Heart right ventricle (tissue), 16 donors: ENCODE results near the gene ABTB1. TPM values are rescaled to one million over a fixed set of nuclear protein-coding genes. Genes with fewer than 3 reads are reported as not detected.

Experiments
- ATAC-seq, 8 donors: fragments of 200-7000 bp; cut with Tn5 transposase; one replicate each; pipeline ENCODE4 v1.9.1; 2020; ENCODE audit warnings: mild to moderate bottlenecking in 8 of 8, moderate library complexity in 8 of 8, moderate number of reproducible peaks in 1 of 8
- DNase-seq, 2 donors: peaks; one replicate each; pipeline ENCODE4 v3.0.0-alpha.2; 2020
- H3K27ac ChIP-seq, 10 donors: fragments of 200-600 bp; sonication (generic) in 2 of 10; one replicate each; pipeline versions ENCODE4 v1.5.0 to v1.8.0; 2020 to 2022; ENCODE audit warnings: mild to moderate bottlenecking in 3 of 10
- H3K27me3 ChIP-seq, 7 donors: fragments of 200-600 bp; one replicate each; pipeline ENCODE4 v1.8.0; 2021 to 2022; ENCODE audit warnings: mild to moderate bottlenecking in 2 of 7
- H3K36me3 ChIP-seq, 9 donors: fragments of 200-600 bp; sonication (generic) in 1 of 9; one replicate each; pipeline versions ENCODE4 v1.5.0 to v1.8.0; 2020 to 2022; ENCODE audit warnings: mild to moderate bottlenecking in 2 of 9
- H3K4me1 ChIP-seq, 9 donors: fragments of 200-600 bp; sonication (generic) in 1 of 9; one replicate each; pipeline versions ENCODE4 v1.5.0 to v1.8.0; 2020 to 2022; ENCODE audit warnings: mild to moderate bottlenecking in 4 of 9
- H3K4me3 ChIP-seq, 10 donors: fragments of 200-600 bp; sonication (generic) in 2 of 10; one replicate each; pipeline versions ENCODE4 v1.5.0 to v1.8.0; 2020 to 2022; ENCODE audit warnings: mild to moderate bottlenecking in 7 of 10, moderate library complexity in 2 of 10
- H3K9me3 ChIP-seq, 11 donors: fragments of 200-600 bp in 10 of 11; sonication (generic) in 2 of 11; one replicate each; pipeline versions ENCODE4 v1.5.0 to v1.8.0; 2013 to 2022; ENCODE audit warnings: mild to moderate bottlenecking in 2 of 11, control low read depth in 1 of 11, moderate library complexity in 1 of 11
- WGBS, 2 donors: extraction: QIAGEN DNeasy Blood & Tissue Kit; methylation state at CpG; one replicate each; pipeline ENCODE4 v1.1.7; 2013; ENCODE audit warnings: inconsistent platforms in 1 of 2; 5-methylcytosine and 5-hydroxymethylcytosine counted together
- intact Hi-C, 10 donors: fragments of 100-400 bp; cut with DNase I; formaldehyde crosslinking; loops; one replicate each; pipeline versions ENCODE4 v1.11.1 to v1.14.2; 2022
- polyA plus RNA-seq, 2 donors: library from polyadenylated mRNA; stranded (reverse); fragments of 200-250 nt; gene quantifications; one replicate each; pipeline ENCODE4 v1.2.3, GENCODE V29; 2013
- total RNA-seq, 10 donors: library from RNA; stranded (reverse); fragmentation: NEBNext Ultra II Directional in 3 of 10; extraction: Animal tissue kit (Norgen Biotek cat#: 25700) in 3 of 10; gene quantifications; one replicate each; pipeline versions ENCODE4 v1.2.1 to v1.2.4, GENCODE V29; 2021 to 2023
- TF ChIP-seq, protein P1 (sequence below), 9 donors: fragments of 200-600 bp; sonication (generic) in 2 of 9; IDR thresholded peaks; one replicate each; pipeline versions ENCODE4 v1.5.0 to v1.8.0; 2021 to 2022; ENCODE audit warnings: antibody characterized with exemption in 9 of 9, mild to moderate bottlenecking in 5 of 9, moderate library complexity in 1 of 9
- donor health status: Arrhythmogenic right ventricular cardiomyopathy.
- donor health status: ischemic (EF 13 %, LVEDD 7.1; RV severe dilation, severe dysfunction).
- donor health status: healthy with polysubstance abuse.
- donor health status: DM: no; HTN: yes; CAD: no.
- donor health status: DM: no; HTN: no; CAD: no.
- donor health status: ischemic (EF 25% LVEDD 6.9; RV normal size, moderate dysfunction).
- donor health status: ischemic (EF 25% LVEDD 5.7; RV mildly dilated, moderate dysfunction).
- donor health status: healthy.
- donor health status: DM: yes; HTN: yes; CAD: no.
- donor health status: Ischemic cardiomyopathy.
- donor health status: ischemic (EF 35%, LVEDD 5.7; RV mildly dilated, moderate dysfunction).
- donor health status: nonischemic (EF 11% LVEDD 7.7; RV severe dilation, severe dysfunction).
- donor health status: DM: yes; HTN: yes; CAD: no.
- donor health status: PGD.
- donor health status: ischemic (EF 29% LVEDD 5.4; RV normal size, mild dysfunction).
- donor health status: nonischemic (EF 23%, LVEDD 6.1; RV moderate dilation, normal function).

Gene ABTB1
- total and polyA plus RNA-seq, 12 donors: 19.6 to 56.3 (median 24.7) TPM

DNA sequence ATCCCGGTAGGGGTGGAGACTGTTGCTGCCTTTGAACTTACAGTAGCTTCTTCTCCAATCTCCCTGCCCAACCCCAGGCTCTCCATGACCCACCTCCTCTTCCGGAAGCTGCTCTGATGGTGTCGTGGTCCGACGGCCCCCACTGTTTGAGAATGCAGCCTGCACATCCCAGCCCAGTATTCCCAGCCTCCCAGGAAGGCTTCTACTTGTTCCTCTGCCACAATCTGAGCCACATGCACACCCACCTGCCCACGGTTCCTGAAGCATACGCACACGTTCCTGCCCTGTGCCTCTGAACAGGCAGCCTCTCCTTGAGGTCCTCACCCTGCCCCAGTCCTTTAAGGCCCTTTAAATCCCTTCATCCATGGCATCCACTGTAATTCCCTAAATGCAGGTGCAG, 57.4 kb downstream of the ABTB1 start:
- H3K36me3 ChIP-seq: peaks cover 0 to 22% (median 0%) of the 10 kb centered on the region in 9 donors
- no peaks in the 10 kb centered on the region for H3K9me3 ChIP-seq
- no peak overlapping the region for H3K4me3 ChIP-seq
- H3K27ac ChIP-seq: peak overlapping the region in 9 of 10 donors; percentile 2 to 72 (median 31)
- DNase-seq (no peak), ATAC-seq (no peak)
- no peaks in the 10 kb centered on the region for H3K27me3 ChIP-seq
- peaks cover 19 to 92% (median 65%) of the 10 kb centered on the region in 9 donors for H3K4me1 ChIP-seq
- intact Hi-C loops: no loop called here
- WGBS, 2 donors: 84 to 87% methylated on average over 8 of the region's 8 CpGs
- TF ChIP-seq, protein P1, sequence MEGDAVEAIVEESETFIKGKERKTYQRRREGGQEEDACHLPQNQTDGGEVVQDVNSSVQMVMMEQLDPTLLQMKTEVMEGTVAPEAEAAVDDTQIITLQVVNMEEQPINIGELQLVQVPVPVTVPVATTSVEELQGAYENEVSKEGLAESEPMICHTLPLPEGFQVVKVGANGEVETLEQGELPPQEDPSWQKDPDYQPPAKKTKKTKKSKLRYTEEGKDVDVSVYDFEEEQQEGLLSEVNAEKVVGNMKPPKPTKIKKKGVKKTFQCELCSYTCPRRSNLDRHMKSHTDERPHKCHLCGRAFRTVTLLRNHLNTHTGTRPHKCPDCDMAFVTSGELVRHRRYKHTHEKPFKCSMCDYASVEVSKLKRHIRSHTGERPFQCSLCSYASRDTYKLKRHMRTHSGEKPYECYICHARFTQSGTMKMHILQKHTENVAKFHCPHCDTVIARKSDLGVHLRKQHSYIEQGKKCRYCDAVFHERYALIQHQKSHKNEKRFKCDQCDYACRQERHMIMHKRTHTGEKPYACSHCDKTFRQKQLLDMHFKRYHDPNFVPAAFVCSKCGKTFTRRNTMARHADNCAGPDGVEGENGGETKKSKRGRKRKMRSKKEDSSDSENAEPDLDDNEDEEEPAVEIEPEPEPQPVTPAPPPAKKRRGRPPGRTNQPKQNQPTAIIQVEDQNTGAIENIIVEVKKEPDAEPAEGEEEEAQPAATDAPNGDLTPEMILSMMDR (IDR thresholded peaks at IDR 0.05): no peak

Other genes with a start within 250 kb of the ABTB1 start
- gene TPRA1, start 82.2 kb upstream of the ABTB1 start, total RNA-seq: 10 to 100 TPM; 11.0 to 24.2 (median 16.3) TPM
- 10 to 100 TPM; 19.5 to 26.0 TPM for gene TPRA1, start 82.2 kb upstream of the ABTB1 start, polyA plus RNA-seq
- gene MCM2, start 74.5 kb upstream of the ABTB1 start, total RNA-seq: 10 to 100 TPM in 2 of 10 donors, 1 to 10 TPM in 8; 4.1 to 10.9 (median 7.0) TPM
- 1 to 10 TPM; 1.1 to 3.6 TPM for gene MCM2, start 74.5 kb upstream of the ABTB1 start, polyA plus RNA-seq
- gene PODXL2, start 43.8 kb upstream of the ABTB1 start, total RNA-seq: 1 to 10 TPM in 9 of 10 donors, under 1 TPM in 1; 0.42 to 4.0 (median 1.5) TPM
- 1 to 10 TPM in 1 of 2 donors, under 1 TPM in 1; 0.66 to 2.2 TPM for gene PODXL2, start 43.8 kb upstream of the ABTB1 start, polyA plus RNA-seq
- 100 to 1,000 TPM in 1 of 10 donors, 10 to 100 TPM in 9; 52.0 to 103 (median 69.7) TPM for gene MGLL, start 149.6 kb downstream of the ABTB1 start, total RNA-seq
- 10 to 100 TPM; 35.7 to 61.5 TPM for gene MGLL, start 149.6 kb downstream of the ABTB1 start, polyA plus RNA-seq
- 10 to 100 TPM; 18.3 to 54.2 (median 35.3) TPM for gene KBTBD12, start 242.3 kb downstream of the ABTB1 start, total RNA-seq
- 1 to 10 TPM; 5.1 to 8.9 TPM for gene KBTBD12, start 242.3 kb downstream of the ABTB1 start, polyA plus RNA-seq